GM23338 (cell line): ENCODE measurements around the gene DENND5B.

Source experiments
- EZH2 ChIP-seq: fragments of 200-600 bp; sonication (generic); IDR thresholded peaks from one replicate; pipeline ENCODE4 v1.8.0; 2017; ENCODE audit warnings: antibody characterized with exemption, mild to moderate bottlenecking, low read depth; ENCODE audit not compliant: unreplicated experiment
- POLR2AphosphoS5 ChIP-seq: IDR thresholded peaks from 2 replicates; pipeline ENCODE4 v1.6.1; 2016; ENCODE audit warnings: antibody characterized with exemption, low read depth
- STAT1 ChIP-seq: IDR thresholded peaks from one replicate; pipeline ENCODE4 v1.6.1; 2016; ENCODE audit warnings: antibody characterized with exemption; ENCODE audit not compliant: unreplicated experiment
- TF ChIP-seq, protein P1 (sequence below), 2 experiments: fragments of 200-600 bp in 1 of 2; sonication (generic) in 1 of 2; conservative IDR thresholded peaks; 2 replicates each; pipeline versions ENCODE4 v1.5.1 to v1.6.1; 2016 to 2017; ENCODE audit warnings: antibody characterized with exemption in 2 of 2, low read depth in 2 of 2, mild to moderate bottlenecking in 2 of 2, moderate library complexity in 1 of 2
- TF ChIP-seq, protein P2 (sequence below): fragments of 250-450 bp; sonication (Bioruptor Pico); IDR thresholded peaks from 2 replicates; pipeline ENCODE4 v1.5.0; 2020; ENCODE audit warnings: mild to moderate bottlenecking, moderate library complexity

DNA sequence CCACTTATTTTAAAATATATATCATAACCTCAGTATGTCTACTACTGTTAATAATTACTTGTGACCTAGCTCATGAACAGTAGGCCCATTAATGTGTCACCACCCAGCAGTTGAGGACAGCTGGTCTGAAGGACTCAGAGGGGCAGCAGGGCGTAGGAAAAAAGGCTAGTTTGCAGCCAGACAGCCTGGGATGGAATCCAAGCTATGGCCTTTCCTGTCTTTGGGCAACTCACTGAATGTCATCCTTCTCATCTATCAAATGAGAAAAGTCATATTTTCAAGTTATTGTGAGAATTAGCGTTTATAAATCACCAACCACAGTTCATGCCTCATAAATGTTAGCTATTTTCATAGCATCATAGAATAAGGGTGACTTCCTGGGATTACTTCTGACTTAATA, 12.3 kb downstream of the DENND5B start:
- TF ChIP-seq, protein P1, sequence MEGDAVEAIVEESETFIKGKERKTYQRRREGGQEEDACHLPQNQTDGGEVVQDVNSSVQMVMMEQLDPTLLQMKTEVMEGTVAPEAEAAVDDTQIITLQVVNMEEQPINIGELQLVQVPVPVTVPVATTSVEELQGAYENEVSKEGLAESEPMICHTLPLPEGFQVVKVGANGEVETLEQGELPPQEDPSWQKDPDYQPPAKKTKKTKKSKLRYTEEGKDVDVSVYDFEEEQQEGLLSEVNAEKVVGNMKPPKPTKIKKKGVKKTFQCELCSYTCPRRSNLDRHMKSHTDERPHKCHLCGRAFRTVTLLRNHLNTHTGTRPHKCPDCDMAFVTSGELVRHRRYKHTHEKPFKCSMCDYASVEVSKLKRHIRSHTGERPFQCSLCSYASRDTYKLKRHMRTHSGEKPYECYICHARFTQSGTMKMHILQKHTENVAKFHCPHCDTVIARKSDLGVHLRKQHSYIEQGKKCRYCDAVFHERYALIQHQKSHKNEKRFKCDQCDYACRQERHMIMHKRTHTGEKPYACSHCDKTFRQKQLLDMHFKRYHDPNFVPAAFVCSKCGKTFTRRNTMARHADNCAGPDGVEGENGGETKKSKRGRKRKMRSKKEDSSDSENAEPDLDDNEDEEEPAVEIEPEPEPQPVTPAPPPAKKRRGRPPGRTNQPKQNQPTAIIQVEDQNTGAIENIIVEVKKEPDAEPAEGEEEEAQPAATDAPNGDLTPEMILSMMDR (conservative IDR thresholded peaks at IDR 0.05; ENCODE audit: low read depth in 2 of 2) = no peak
- no peak for TF ChIP-seq EZH2
- TF ChIP-seq POLR2AphosphoS5 = no peak
- TF ChIP-seq STAT1 = no peak
- TF ChIP-seq, protein P2, sequence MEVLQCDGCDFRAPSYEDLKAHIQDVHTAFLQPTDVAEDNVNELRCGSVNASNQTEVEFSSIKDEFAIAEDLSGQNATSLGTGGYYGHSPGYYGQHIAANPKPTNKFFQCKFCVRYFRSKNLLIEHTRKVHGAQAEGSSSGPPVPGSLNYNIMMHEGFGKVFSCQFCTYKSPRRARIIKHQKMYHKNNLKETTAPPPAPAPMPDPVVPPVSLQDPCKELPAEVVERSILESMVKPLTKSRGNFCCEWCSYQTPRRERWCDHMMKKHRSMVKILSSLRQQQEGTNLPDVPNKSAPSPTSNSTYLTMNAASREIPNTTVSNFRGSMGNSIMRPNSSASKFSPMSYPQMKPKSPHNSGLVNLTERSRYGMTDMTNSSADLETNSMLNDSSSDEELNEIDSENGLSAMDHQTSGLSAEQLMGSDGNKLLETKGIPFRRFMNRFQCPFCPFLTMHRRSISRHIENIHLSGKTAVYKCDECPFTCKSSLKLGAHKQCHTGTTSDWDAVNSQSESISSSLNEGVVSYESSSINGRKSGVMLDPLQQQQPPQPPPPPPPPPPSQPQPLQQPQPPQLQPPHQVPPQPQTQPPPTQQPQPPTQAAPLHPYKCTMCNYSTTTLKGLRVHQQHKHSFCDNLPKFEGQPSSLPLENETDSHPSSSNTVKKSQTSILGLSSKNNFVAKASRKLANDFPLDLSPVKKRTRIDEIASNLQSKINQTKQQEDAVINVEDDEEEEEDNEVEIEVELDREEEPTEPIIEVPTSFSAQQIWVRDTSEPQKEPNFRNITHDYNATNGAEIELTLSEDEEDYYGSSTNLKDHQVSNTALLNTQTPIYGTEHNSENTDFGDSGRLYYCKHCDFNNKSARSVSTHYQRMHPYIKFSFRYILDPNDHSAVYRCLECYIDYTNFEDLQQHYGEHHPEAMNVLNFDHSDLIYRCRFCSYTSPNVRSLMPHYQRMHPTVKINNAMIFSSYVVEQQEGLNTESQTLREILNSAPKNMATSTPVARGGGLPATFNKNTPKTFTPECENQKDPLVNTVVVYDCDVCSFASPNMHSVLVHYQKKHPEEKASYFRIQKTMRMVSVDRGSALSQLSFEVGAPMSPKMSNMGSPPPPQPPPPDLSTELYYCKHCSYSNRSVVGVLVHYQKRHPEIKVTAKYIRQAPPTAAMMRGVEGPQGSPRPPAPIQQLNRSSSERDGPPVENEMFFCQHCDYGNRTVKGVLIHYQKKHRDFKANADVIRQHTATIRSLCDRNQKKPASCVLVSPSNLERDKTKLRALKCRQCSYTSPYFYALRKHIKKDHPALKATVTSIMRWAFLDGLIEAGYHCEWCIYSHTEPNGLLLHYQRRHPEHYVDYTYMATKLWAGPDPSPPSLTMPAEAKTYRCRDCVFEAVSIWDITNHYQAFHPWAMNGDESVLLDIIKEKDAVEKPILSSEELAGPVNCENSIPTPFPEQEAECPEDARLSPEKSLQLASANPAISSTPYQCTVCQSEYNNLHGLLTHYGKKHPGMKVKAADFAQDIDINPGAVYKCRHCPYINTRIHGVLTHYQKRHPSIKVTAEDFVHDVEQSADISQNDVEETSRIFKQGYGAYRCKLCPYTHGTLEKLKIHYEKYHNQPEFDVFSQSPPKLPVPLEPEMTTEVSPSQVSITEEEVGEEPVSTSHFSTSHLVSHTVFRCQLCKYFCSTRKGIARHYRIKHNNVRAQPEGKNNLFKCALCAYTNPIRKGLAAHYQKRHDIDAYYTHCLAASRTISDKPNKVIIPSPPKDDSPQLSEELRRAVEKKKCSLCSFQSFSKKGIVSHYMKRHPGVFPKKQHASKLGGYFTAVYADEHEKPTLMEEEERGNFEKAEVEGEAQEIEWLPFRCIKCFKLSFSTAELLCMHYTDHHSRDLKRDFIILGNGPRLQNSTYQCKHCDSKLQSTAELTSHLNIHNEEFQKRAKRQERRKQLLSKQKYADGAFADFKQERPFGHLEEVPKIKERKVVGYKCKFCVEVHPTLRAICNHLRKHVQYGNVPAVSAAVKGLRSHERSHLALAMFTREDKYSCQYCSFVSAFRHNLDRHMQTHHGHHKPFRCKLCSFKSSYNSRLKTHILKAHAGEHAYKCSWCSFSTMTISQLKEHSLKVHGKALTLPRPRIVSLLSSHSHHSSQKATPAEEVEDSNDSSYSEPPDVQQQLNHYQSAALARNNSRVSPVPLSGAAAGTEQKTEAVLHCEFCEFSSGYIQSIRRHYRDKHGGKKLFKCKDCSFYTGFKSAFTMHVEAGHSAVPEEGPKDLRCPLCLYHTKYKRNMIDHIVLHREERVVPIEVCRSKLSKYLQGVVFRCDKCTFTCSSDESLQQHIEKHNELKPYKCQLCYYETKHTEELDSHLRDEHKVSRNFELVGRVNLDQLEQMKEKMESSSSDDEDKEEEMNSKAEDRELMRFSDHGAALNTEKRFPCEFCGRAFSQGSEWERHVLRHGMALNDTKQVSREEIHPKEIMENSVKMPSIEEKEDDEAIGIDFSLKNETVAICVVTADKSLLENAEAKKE (CRISPR knock-in tag) = no peak
